Measurements from ENCODE around the gene TTC12.

Gene TTC12

DNA sequence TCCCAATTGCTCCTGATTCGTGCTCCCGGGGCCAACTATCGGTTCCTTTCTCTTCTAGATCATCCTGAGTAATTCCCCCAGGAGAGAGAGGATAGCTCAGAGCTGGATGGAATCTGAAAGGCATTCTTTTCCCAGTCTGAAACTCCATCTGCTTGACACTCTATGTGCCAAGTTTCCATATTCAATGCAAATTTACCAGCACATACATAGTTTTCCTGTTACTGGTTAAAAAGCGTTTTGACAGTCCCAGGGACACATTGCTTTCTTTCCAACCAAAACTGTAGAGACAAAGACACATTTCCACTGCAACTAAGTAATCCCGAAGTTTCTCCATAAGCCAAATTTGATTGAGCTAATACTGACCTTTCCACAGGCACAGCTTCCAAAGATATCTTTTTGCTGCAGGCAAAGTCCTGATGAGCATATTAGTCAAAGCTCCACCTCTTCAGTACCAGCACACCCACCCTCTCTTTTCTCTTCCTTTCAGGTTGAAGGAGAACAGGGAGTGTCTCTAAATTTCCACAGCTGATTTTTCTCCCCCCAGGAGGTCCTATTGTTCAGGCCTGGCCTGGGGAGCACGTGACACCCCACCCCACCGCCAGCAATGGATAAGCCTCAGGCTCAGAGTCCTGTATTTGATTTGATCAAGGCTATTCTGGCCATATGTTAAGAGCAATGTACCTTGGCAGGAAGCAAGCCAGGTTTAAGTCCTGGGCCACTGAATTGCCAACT, 63.5 kb downstream of the TTC12 start:
- no peak for DNase-seq

DNA sequence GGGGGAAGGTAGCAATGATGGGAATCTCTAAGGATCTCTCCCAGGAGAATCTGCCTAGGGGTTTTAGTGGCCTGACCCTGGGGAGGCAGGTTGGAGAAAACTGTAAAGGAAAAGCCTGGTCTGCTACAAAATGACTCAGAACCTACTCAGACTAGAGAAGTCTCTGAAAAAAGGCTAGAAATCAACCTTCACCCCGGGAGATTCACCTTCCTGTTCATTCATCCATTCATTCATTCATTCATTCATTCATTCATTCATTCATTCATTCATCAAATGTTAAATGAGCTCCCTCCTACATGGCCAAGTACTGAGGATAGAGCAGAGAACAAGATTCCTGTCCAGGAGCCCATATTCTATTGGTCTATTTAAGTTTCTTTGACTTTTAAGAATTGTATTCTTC, 64.3 kb downstream of the TTC12 start:
- DNase-seq, result no peak

DNA sequence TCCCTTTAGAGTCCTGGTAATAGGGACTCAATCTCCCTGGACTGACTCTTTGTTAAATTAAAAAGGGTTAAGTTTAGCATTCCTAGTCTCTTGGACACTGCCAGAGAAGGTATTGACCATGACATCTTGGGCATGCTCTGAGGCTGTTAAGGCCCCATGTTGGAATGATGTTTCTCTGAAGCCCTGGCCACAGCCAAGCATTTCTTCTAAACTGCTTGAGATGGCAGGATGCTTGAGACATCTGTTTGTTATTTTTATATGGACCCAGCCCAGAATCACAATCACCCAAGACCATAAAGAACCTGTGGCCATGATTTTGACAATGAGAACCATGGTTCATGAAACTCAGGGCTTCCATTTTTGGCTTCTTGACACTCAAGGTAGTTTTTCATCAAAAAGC, 67.7 kb downstream of the TTC12 start:
- no peak for DNase-seq

DNA sequence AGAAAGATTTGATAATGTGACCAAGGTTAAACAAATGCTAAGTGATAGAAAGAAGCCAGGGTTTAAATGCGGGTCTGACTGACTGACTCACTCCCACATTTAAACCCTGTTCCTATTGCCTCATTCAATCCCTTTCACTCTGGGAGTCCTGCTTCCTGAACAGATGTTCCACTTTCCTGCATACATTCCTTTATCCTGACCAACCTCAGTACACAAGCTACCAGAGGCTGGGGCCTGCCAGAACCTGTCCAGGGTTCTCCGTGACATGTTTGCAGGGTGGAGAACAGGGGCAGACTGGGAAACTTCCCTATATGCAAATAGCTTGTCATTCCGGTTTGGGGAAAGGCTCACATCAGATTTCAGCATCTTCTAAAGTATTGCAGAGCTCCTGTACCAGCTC, 70.2 kb downstream of the TTC12 start:
- no peak for DNase-seq

DNA sequence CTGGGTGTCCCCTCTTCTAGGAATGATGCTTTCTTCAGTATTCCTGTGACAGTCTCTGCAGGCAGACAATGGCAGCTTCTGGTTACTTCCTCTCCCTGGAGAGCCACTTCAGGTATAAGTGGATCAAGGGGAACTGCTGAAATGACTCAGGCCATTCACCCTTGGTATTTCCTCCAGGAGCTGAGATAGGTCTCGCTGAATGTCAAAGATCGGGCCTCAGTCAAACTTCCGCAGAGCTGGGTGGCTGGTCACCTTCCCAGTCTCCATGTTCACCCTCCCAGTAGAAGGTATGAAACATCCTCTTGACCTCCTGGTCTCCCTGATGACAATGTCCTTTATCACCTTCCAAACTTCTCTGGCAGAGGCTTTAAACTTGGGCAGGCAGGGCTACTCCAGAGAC, 71.4 kb downstream of the TTC12 start:
- no peak for DNase-seq

DNA sequence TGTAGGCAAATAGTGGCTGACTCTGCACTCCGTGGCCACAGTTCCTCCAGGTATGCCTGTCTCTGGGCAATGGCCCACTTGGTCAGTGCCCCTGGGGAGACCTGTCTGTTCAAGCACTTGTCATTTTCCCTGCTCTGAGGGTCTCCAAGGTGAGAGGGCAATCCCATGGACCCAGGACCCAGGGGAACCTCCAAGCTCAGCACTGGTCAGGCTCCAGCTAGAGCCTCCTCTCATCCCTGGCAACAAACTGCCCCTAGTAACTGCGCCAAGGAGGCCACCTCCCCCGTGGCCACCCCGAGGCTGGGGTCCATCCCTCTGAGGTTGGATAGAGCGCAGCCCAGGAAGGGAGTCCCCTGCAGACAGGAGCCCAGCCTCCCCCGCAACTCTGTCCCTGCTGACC, 72.5 kb downstream of the TTC12 start:
- DNase-seq, result no peak

DNA sequence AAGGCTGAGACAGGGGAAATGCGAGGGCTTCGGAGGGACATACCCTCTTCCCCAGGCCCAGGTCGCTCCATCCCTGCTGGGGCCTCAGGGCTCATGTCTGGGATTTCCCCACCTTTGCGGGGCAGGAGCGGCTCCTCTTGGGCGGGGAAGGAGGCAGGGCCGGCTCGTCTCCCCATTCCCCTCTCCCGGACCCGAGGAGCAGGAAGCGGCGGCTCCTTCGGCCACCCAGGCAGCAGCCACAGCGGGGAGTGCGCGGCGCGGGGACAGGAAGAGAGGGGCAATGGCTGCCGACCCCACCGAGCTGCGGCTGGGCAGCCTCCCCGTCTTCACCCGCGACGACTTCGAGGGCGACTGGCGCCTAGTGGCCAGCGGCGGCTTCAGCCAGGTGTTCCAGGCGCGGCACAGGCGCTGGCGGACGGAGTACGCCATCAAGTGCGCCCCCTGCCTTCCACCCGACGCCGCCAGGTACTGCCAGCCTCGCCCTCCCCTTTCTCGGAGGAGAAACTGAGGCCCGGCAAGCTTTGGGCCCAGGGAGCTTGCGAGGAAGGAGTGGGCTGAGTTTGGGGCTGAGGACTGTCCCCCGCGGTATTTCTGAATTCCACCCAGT, 73.3 kb downstream of the TTC12 start, which contains the start of gene ANKK1:
Gene ANKK1 (plus strand): TSS at position 175 of the 607 bp plus-strand sequence. CDS start 106 bp downstream, at position 281.
- DNase-seq, result no peak

DNA sequence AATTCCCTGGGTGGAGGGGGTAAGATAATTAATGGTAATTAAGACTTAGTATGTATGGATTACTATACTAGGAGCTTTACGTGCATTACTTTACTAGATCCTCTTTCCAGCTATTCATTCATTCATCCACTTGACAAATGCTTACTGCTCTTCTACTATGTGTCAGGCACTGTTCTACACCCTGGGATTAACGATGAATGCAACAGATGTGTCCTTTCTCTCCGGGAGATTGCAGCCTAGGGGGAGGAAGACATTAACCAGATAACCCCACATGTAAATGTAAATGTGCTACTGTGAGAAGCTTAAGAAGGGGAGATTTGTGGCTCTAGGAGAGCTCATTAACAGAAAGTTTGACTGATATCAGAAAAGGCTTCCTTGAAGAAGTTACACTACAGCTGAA, 74.9 kb downstream of the TTC12 start:
- no peak for DNase-seq

DNA sequence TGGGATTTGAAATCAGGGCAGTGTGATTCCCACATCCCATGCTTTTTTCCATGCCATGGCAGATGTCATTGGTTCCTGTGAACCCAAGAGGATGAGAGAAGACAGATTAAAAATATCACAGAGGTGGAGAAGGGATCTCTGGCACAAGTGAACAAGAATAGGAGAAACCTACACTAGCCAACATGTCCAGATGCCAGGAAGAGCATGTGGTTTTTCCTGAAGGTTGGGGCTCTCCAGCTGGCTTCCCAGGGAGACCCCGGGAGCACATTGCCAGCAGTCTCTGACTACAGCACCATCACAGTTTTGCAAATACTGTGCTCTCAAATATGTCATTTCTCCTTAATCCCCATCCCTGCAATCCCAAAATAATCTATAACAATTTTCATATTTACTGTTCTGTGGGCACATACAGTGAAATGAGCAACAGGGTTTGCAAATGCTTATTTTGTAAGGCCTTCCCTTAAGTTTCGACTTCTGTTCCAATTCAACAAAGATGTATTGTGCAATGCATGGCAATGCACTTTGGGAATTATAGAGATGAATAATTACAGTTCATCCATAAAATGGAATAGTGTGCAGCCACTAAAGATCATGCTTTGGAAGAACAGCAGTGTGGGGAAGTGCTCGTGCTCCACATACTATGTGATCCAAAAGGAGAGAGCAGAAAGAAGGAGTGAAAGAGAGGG, 78.0 kb downstream of the TTC12 start:
- DNase-seq, result no peak

DNA sequence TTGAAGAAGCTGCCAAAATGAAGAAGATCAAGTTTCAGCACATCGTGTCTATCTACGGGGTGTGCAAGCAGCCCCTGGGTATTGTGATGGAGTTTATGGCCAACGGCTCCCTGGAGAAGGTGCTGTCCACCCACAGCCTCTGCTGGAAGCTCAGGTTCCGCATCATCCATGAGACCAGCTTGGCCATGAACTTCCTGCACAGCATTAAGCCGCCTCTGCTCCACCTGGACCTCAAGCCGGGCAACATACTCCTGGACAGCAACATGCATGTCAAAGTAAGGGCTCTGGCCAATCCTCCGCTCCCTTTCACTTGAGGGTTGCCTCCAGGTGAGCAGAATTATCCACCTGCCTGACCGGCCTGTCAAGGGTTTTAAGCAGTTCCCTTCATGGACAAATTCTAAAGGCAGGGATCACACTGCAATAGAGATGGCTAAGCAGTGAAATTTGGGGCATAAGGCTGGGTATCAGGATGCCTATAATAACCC, 79.2 kb downstream of the TTC12 start:
- no peak for DNase-seq

DNA sequence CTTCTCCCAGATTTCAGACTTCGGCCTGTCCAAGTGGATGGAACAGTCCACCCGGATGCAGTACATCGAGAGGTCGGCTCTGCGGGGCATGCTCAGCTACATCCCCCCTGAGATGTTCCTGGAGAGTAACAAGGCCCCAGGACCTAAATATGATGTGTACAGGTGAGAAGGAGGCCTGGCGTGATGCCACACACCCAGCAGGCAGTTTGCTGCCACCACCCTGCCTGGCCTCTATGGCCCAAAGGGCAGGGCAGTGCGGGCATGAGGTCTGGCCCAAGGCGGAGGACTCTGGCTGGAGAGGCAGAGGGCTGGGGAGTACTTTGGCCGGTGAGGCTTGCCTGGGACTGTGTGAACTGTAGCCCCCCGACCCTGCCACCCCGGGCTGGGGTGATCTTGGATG, 80.5 kb downstream of the TTC12 start:
- no peak for DNase-seq

DNA sequence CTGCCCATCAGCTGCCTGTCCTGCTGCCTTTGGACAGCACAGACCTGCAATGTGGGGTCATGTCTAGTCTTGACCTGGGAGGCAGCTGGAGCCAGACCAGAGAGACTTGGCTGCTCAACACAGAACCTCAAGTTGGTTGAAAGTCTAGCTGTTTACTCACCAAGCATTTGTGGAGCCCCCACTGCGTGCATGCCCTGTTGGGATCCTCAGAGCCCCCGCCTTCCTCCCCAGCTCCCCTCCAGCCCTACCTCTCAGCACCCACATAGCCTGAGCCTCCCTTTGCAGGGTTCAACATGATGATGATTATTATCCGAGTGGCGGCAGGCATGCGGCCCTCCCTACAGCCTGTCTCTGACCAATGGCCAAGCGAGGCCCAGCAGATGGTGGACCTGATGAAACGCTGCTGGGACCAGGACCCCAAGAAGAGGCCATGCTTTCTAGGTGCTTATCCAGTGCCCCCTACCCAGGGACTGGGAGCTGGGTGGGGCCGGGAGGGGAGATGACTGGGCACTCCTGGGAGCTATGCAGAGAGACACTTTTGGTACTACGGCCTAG, 81.5 kb downstream of the TTC12 start:
- DNase-seq, result no peak

DNA sequence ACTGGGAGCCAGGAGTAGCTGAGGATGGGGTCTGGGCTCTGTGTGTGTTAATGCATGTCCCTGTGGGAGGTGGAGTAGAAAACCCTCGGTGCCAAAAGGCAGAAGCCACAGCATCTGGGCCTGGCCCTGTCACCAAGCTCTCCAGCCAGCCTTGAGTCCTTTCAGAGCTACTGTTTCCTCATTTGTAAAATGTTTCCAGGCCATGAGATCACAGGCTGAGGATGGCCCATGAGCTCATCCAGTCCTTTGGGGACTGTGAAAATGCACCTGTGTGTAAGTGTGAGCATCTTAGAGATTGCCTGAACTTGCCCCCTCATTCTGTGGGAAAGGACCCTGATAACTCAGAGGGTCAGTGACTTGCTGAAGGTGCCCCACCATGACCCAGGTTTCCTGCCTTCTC, 82.3 kb downstream of the TTC12 start:
- no peak for DNase-seq

DNA sequence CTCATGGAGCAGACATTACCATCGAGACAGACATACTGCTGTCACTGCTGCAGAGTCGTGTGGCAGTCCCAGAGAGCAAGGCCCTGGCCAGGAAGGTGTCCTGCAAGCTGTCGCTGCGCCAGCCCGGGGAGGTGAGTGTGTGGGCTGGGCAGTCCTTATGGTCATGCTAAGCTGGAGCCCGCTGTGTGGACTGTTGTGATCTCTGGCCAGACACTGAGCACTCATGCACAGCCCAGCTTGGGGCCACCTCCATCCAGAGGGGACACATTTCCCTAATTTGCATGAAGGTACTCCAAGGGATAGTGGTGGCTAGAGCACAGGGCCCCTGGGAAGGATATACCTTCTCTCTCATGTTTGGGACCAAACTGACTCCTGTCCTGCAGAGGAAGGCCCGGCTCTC, 82.8 kb downstream of the TTC12 start:
- DNase-seq, result no peak

DNA sequence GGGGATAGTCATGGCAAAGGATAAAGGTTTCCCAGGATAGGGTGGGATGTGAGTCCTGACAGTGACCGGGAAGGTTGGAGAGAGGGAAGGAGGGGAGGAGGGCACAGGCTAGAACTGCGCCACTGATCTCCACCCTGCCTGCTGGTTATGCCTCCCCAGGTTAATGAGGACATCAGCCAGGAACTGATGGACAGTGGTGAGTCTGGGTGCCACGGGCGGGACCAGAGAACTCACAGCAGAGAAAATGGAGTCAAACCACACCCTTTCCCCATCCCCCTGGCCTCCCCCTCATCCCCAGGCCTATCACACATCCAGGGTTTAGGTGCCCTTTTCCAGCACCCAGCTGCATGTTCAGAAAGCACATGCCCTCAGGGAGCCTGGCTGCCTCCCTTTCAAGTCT, 83.4 kb downstream of the TTC12 start:
- no peak for DNase-seq

DNA sequence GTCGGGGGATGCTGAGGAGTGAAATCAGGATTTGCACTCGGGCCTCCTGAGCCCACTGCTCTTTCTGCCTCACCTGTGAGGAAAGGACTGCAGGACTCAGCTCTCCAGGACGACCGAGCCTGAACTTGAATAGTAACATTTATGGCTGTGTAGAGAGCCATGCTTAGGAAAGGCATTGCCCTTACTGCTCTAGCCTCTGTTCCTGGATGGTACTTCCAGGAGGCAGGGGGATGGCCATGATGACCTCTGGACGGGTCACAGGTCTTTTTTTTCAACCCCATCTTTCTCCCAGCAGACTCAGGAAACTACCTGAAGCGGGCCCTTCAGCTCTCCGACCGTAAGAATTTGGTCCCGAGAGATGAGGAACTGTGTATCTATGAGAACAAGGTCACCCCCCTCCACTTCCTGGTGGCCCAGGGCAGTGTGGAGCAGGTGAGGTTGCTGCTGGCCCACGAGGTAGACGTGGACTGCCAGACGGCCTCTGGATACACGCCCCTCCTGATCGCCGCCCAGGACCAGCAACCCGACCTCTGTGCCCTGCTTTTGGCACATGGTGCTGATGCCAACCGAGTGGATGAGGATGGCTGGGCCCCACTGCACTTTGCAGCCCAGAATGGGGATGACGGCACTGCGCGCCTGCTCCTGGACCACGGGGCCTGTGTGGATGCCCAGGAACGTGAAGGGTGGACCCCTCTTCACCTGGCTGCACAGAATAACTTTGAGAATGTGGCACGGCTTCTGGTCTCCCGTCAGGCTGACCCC, 84.5 kb downstream of the TTC12 start:
- DNase-seq, result no peak

DNA sequence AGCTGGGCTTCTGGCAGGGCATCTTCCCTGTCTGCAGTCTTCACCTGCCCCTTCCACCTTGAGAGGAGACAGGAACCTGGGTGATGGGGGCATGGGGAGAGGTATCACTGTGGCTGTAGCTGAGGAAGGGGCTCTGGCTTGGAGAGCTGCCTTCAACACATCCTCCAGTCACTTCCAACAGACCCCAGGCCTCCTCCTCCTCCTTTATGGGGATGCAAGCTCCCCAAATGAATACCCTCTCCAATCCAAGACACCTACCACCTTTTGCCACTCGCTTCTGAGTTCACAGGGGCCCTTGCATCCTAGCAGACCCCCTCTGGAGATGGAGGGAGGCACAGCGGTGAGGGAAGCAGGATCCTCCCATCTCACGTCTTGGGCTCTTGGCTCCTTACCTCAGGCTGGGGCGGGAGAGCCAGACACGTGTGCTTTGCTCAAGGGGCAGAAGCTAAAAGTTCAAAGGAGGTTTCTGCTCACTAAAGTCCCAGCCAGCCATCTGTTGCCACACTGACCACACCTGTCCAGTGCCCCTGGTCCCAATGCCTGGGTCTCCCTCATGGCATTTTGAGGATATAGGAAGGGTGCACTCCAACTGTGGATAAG, 86.3 kb downstream of the TTC12 start:
- DNase-seq, result no peak

DNA sequence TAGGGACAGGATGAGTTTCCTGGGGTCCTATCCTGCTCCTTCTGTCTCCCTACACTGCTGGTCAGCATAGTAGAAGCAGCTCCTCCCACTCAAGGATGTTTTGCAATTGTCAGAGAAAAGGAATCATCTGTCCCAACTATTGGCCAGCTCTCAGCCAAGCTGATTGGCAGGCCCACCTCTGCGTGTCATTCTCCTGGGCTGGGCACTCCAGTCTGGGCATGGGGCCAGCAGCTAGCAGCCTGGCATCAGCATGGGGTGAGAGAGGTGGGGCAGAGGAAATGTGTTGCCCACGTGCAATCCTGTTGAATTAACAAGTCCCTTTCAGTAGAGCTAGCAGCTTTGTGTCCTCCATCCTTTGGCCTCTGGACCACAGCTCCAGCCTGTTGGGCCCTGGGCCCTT, 87.3 kb downstream of the TTC12 start:
- peak; percentile 48 for DNase-seq

DNA sequence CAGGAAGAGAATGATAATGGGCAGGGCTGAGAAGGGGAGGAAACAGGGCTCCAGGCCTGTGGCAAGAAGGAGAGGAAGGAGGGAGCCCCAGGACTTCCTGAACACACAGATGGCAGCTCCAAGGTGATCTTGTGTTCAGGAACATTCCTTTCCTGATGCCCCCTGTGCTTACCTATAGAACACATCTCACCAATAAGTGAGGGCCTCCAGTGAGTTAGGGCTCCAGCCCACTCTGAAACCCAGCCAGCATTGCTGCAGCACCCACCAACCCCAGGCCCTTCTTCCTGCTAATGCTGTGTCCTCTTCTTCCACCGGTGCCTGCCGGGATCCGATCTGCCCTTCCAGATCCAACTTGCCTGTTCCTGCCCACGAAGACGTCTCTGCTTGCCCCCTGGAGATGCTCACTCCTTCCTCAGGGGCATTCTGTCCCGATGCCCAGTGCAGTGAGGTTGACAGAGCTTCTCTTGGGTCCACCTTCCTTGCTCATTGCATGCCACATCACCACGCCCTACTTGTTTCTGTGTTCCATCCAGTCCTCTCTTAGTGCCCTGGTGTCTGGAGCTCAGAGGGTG, 90.6 kb downstream of the TTC12 start:
- DNase-seq, result no peak

DNA sequence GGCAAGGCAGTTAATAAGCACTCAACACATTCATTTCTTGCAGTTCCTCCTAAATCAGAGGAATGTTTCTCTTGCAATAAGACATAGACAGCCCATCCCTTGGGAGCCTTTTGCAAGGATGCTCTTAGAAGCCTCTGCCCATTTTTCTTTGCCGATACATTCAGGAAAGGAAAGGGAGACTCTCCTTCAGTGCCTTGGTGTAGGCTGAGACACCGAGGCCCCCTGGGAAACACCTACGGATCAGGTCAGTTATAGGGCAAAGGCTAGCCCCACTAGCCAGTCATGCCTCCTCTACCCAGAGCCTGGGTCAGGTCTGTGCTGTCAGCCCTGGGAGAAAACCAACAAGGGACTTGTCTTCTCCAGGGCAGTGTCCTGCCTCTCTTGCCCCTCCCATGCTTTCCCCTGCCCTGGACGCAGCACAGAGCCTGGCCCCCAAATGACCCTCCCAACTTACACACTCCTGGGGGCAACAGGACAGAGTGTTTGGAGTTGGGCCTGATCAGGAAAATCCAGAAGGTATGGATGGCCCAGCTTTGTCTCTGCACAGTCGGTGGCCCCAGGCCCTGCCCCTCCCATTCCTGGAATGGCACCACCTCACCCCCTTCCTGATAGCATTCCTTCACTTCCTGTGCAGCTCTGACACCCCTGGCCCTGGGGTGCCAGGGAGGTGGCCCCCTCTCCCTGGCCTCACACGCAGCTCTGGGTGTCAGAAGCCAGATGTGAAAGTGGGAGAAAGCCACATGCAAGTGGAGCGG, 91.5 kb downstream of the TTC12 start:
- DNase-seq, result no peak

DNA sequence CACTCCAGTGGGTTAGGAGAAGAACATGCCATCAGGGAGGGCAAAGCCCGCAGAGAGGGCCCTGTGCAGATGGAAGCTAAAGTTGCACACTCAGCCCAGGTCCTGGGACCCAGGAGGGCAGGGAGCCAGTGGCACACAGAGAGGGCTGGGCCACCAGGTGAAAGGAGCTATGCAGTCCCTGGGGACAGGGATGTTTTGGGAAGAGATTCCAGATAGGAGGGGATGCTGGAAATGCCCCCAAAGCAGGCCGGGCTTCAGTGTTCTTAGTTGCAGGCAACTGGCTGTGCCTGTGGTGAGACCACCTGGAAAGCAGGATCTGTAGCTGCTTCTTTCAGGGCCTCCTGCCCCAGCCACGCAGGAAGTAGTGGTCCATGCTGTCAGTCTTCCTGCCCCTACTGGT, 92.8 kb downstream of the TTC12 start:
- DNase-seq, result no peak

DNA sequence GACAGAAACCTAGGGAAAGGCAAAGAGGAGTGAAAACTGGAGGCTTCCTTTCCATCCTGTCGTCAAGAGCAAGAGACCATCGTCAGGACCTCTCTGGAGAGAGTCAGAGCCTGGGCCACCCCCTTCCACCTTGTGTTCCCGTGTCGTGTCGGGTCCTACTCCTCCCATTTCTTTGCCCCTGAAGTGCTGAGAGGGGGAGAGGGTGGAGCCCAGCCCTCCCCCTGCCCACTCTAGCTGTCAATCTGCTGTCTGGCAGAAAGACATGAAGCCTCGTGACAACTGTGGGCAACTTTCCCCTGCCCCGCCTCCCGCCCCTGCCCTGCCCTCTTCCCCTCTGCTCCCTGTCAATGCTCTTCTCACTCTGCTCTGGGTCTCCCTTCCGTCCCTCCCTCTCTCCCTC, 93.8 kb downstream of the TTC12 start:
- DNase-seq, result no peak
